Activated T-cell treated with anti-CD3 and anti-CD28 coated beads for 1 hour (primary cell): ENCODE data around the gene DOCK4.

ENCODE experiments used
- DNase-seq: peaks from one replicate; pipeline ENCODE4 v3.0.0-alpha.2; 2020; ENCODE audit warnings: low read depth

DOCK4 gene

DNA sequence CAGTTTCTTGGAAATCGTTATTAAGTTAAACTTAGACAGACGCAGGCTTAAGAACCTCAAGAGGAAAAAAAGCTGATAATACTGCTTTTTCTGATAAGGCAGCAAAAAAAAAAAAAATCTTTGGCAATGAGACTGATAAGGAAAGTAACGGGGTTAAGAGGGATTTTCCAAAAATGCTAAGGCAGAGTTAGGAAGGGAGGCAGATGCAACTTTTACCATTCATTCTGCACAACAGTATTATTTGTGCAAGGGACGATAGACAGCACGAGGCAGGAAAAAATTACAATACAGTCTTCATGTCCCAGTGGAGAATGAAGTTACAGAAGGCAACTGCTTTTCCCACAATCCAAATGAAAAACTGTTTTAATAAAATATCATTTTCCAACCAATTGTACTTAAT lies 194.0 kb downstream of the DOCK4 start:
- DNase-seq = no peak

GRCh38 chr7:112010994-112011393 lies 195.2 kb downstream of the DOCK4 start:
- no peak for DNase-seq

- DNase-seq = no peak
Observed at GRCh38 chr7:112010109-112010508, 196.1 kb downstream of the DOCK4 start.

DNA sequence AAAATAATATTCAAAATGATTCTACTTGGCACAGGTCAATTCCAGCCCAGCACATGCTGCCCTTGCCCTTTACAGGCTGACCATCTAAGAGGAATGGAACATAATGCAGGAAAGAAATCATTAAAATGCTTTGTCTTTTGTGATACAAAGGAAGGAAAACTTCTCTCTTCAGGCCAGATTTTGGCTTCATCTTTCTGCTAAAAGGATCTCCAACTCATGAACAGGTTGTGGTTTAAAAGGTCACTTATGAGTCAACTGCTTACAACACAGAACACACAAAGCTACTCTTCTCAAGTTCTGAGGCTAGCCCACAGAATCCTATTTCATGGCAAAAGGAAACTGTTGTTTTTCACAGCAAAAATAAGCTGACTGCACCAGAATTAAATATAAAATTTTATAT lies 197.1 kb downstream of the DOCK4 start:
- no peak for DNase-seq

GRCh38 chr7:112007185-112007584 lies 199.0 kb downstream of the DOCK4 start:
- no peak for DNase-seq

GRCh38 chr7:112006071-112006470 lies 200.1 kb downstream of the DOCK4 start:
- no peak for DNase-seq

- no peak for DNase-seq
Observed at GRCh38 chr7:112005205-112005775, 200.9 kb downstream of the DOCK4 start.

GRCh38 chr7:112001091-112001826 lies 204.9 kb downstream of the DOCK4 start:
- no peak for DNase-seq

GRCh38 chr7:111998326-111998725 lies 207.9 kb downstream of the DOCK4 start:
- DNase-seq = no peak

GRCh38 chr7:111997546-111997945 lies 208.7 kb downstream of the DOCK4 start:
- DNase-seq = no peak

DNA sequence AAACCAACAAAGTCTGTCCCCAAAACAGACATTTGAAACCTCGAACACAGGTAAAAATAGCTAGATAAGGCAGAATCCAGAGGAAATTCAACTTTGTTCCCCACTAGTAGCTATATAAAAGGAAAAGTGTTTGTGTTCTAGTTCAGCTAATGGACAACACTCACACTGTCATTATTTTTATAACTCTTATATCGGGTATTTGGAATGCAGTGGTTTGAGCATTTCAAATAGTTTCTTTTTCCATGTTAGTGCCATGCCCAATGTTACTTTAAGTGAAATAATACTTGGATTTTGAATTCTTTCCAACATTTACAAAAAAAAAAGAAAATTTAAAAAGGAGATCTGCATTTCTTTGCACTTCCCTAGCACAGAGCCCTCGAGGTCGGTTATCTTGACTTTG lies 213.6 kb downstream of the DOCK4 start:
- DNase-seq = no peak

GRCh38 chr7:111990643-111991042 lies 215.6 kb downstream of the DOCK4 start:
- DNase-seq = no peak

DNA sequence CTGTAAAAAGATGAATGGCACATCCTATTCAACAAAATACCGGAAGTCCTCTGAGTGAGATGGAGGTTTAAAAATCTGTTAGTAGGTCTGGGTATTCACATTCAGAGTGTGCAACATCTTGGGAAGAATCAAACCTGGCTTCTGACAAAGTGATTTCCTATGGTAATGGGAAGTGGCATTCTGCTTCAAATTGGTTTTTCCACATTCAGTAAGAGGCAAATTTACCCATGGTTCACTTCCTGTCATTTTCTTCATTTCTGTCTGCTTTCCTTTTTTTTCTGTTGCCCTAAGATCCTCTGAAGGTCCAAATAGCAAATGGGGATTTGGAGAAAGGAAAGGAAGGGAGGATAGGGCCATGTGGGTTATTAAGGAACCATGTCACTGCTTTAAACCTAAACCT lies 218.3 kb downstream of the DOCK4 start:
- no peak for DNase-seq

DNA sequence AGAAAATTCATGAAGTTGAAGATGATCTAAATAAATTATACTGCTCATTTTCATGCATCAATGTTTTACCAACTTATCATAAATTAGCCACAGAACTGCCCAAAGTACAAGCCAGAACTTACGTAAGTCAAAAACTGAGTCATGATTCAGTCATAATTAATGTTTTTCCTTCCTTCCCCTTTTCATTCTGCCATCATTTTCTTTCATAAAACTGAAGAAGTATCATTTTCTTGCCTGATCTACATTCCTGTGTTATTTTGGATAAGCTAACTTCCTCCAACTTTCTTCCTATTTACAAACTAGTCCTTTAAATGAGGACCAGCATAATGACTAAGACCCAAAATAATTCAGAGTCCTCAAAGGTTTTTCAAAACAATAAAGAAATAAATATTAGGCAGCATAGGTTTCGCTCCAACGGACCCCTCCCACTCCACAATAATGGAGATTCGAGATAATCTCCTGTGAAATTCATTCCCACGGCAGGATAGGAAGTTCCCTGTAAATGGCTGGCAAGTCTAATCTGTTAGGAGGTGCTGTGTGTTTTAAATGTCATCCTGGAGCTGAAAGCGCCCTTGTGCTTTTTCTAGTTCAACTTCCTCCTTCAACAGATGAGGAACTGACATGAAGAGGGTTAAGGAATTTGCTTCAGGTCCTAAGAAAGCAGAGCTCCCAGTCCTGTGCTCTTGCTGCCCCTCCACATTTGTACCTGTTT lies 218.9 kb downstream of the DOCK4 start:
- no peak for DNase-seq

GRCh38 chr7:111986601-111987000 lies 219.6 kb downstream of the DOCK4 start:
- no peak for DNase-seq

- DNase-seq = no peak
Observed at GRCh38 chr7:111985798-111986197, 220.4 kb downstream of the DOCK4 start.

DNA sequence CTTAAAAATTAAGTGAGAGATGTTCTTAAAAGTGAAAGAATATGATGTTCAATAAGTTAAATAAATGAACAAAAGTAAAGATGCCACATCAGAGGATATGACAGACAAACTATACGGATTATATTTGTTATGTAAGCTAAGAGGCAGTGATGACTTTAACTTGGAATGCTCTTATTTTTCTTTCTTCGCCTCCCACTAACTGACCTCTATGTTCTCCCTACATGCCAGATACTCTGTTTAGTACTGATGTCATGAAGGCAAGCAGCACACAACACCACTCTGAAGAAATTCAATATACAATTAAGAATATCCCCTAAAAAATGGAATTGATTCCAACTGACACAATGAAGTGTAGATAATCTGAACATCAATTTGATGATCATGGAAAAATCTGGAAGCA lies 223.4 kb downstream of the DOCK4 start:
- DNase-seq = no peak

- no peak for DNase-seq
Observed at GRCh38 chr7:111982133-111982532, 224.1 kb downstream of the DOCK4 start.

DNA sequence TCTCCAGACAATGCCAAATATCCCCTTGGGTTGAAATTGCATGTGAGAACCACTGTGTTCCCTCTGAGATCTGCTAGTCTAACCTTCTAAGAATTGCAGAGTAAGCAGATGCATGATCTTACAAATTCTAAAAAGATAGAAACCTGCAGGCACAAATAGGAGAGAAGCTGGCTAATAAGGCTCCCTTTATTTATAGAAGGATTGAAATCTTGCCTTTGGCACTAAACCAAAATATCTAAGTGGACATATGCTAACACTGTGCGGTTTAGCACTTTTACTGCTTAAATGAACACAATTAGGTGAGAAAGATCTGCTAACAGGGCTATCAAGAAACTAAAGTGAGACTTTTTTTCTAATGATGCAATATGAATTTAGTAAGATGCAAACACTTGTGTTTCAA lies 225.5 kb downstream of the DOCK4 start:
- no peak for DNase-seq

- no peak for DNase-seq
Observed at GRCh38 chr7:111975346-111975745, 230.9 kb downstream of the DOCK4 start.

DNA sequence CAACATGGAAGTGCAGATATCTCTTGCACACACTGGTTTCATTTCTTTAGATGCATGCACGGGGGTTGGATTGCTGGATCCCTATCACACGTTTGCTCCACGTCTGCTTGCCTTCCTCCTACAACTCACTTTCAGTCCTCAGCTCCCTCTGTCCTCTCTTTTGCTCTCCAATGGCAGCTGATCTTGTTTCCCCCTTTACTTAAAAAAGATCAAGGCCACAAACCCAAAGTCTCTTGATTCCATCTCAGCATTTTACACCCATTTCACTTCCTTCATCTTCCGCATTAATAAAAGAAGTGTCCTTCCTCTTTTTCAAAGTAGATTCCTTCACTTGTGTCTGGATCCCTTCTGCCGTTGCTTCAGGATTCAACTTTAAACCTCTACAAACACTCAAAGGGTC lies 245.2 kb downstream of the DOCK4 start:
- DNase-seq = no peak

GRCh38 chr7:111958896-111959295 lies 247.3 kb downstream of the DOCK4 start:
- DNase-seq = no peak

DNA sequence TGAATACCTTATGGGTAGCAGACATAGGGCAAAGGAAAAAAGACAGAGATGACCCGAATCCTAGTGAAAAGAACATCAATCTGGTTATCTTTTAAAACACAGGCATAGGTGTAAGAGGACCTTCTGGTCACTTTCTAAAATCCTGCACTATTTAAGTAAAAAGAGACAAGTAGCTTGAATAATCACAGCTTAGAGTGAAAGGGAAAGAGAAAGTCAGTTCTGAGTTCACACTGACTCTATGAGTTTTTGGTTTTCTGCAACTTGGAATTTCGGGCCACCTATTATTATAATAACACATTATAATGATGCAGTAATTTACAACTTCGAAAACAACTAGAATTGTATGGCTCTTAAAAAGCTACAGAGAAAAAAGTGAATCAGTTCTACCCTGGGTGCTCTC lies 247.8 kb downstream of the DOCK4 start:
- DNase-seq = no peak
